A673 (cell line): ENCODE data around the gene LHX6. TPM values are rescaled to one million over a fixed set of nuclear protein-coding genes. Genes with fewer than 3 reads are reported as not detected.

ENCODE experiments used
- BruUV-seq: library from RNA; stranded (reverse); fragments of 400-500 nt; replicated peaks from 2 replicates; lab custom pipeline; 2021; lab: Mats Ljungman, UMichigan
- CTCF ChIA-PET: fragments of 300-600 bp; sonication (Branson Sonifier 250); formaldehyde crosslinking; loops from one replicate; lab custom pipeline; 2022; ENCODE audit warnings: antibody characterized with exemption; lab: Charles Lee
- POLR2A ChIA-PET: fragments of 300-600 bp; sonication (Branson Sonifier 250); formaldehyde crosslinking; loops from one replicate; lab custom pipeline; 2022; ENCODE audit warnings: antibody characterized with exemption; ENCODE audit not compliant: low non-redundant PET; lab: Charles Lee
- DNase-seq: peaks from one replicate; pipeline ENCODE4 v3.0.0-alpha.2; 2015; ENCODE audit warnings: low spot score
- H3K27ac ChIP-seq: fragments of 200-600 bp; sonication (generic); 2 replicates; pipeline ENCODE4 v1.5.1; 2016; ENCODE audit warnings: mixed run types, low read depth, mild to moderate bottlenecking, mixed read lengths, antibody characterized with exemption, low read length; ENCODE audit not compliant: poor library complexity, severe bottlenecking
- H3K27me3 ChIP-seq: fragments of 200-600 bp; sonication (generic); replicated peaks from 2 replicates; pipeline ENCODE4 v1.6.1; 2017; ENCODE audit warnings: mixed run types, low read depth, mild to moderate bottlenecking, mixed read lengths, antibody characterized with exemption, low read length; ENCODE audit not compliant: insufficient read depth, poor library complexity
- H3K36me3 ChIP-seq: fragments of 200-600 bp; sonication (generic); 2 replicates; pipeline ENCODE4 v1.6.1; 2016; ENCODE audit warnings: mixed run types, mild to moderate bottlenecking, mixed read lengths, antibody characterized with exemption, low read length; ENCODE audit not compliant: insufficient read depth, poor library complexity, severe bottlenecking
- H3K4me1 ChIP-seq: fragments of 200-600 bp; sonication (generic); 2 replicates; pipeline ENCODE4 v1.6.1; 2017; ENCODE audit warnings: mixed run types, mild to moderate bottlenecking, mixed read lengths, antibody characterized with exemption, low read length; ENCODE audit not compliant: insufficient read depth, poor library complexity, severe bottlenecking
- H3K4me3 ChIP-seq: fragments of 200-600 bp; sonication (generic); 2 replicates; pipeline ENCODE4 v1.5.1; 2016; ENCODE audit warnings: low read depth, mixed run types, mild to moderate bottlenecking, mixed read lengths, low read length; ENCODE audit not compliant: poor library complexity, severe bottlenecking
- H3K9me3 ChIP-seq: fragments of 200-600 bp; sonication (generic); 2 replicates; pipeline ENCODE4 v1.6.1; 2016; ENCODE audit warnings: mixed run types, low read depth, mild to moderate bottlenecking, mixed read lengths, antibody characterized with exemption, low read length; ENCODE audit not compliant: poor library complexity, severe bottlenecking
- EZH2 ChIP-seq: fragments of 200-600 bp; sonication (generic); IDR thresholded peaks from 2 replicates; pipeline ENCODE4 v1.6.1; 2017; ENCODE audit warnings: borderline replicate concordance, low read depth, mild to moderate bottlenecking, mixed read lengths, antibody characterized with exemption, low read length; ENCODE audit not compliant: poor library complexity, severe bottlenecking
- intact Hi-C: fragments of 100-400 bp; cut with micrococcal nuclease; formaldehyde crosslinking; loops from one replicate; pipeline ENCODE4 v1.10.0; 2022; ENCODE audit not compliant: unreplicated experiment
- total RNA-seq: library from RNA; stranded (reverse); gene quantifications from 2 replicates; pipeline ENCODE4 v1.2.3, GENCODE V29; 2021
- TF ChIP-seq, protein P1 (sequence below): fragments of 300-800, 200-600 bp; sonication (generic); conservative IDR thresholded peaks from 2 replicates; pipeline ENCODE4 v1.5.1; 2017; ENCODE audit warnings: low read depth, mild to moderate bottlenecking, antibody characterized with exemption, low read length, moderate library complexity, mixed read lengths

Gene LHX6
- total RNA-seq, 1 experiment from 2014 or later, result not detected

DNA sequence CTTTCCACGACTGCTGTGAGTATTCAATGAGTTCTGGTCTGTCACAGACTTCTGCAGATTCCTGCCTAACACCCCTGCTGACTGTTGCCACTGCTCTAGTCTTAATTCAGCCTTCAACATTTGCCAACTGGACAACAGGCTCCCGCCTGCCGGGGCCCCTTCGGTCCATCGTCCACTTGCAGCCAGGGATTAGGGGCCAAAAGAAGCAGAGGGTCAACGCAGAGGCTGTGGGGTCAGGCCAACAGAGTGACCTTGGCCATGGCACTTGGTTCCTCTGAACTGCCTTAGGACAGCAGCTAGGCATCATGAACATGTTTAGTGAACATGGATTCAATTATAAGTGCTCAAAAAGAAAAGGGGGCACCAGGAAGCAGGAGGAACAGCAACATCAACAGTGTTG is 40.4 kb downstream of the LHX6 start:
- DNase-seq, result no peak
- no peak overlapping the region for H3K27ac ChIP-seq
- H3K4me3 ChIP-seq, result no peak overlapping the region
- POLR2A ChIA-PET, result no interaction called here
- H3K36me3 ChIP-seq, result no peaks in the 10 kb centered on the region
- H3K27me3 ChIP-seq, result peaks cover 11% of the 10 kb centered on the region
- no peaks in the 10 kb centered on the region for H3K9me3 ChIP-seq
- CTCF ChIA-PET, result no interaction called here
- no peak for TF ChIP-seq EZH2
- H3K4me1 ChIP-seq, result no peaks in the 10 kb centered on the region
- intact Hi-C loops, result no loop called here
- no TSS peak for BruUV-seq

DNA sequence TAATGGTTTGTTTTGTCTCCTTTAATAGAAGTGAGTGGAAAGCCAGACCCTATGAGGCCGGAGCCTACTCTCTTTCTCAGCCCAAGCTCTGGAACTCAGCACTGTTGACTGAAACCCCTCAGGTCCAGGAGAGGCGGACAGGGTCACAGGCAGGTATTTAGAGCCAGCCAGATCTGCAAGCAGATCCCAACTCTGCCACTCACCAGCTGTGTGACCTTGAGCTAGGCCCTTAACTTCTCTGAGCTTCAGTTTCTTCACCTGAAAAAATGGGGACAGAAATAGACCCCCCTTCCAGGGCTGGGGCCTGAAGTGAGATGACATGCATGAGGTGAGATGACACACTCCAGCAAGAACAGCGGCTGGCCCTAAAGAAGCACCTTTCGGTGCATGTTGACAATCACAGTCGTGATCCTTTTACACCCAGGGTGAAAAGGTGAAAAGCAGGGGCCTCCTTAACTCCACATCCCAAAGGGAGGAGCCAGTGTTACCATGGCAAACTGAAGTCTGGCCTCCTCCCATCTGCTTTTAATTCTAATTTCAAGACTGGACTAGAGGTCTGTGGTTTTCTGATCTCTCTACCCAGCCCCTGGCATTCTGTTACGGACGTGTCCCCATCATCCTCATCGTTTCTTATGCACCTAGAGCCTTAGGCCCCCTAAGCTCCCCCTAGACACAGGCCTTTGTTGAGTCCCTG is 41.8 kb downstream of the LHX6 start:
- BruUV-seq, result no TSS peak
- peaks cover 18% of the 10 kb centered on the region for H3K27me3 ChIP-seq
- no peak overlapping the region for H3K27ac ChIP-seq
- H3K36me3 ChIP-seq, result no peaks in the 10 kb centered on the region
- intact Hi-C loops, result no loop called here
- no peak for TF ChIP-seq EZH2
- TF ChIP-seq, protein P1, sequence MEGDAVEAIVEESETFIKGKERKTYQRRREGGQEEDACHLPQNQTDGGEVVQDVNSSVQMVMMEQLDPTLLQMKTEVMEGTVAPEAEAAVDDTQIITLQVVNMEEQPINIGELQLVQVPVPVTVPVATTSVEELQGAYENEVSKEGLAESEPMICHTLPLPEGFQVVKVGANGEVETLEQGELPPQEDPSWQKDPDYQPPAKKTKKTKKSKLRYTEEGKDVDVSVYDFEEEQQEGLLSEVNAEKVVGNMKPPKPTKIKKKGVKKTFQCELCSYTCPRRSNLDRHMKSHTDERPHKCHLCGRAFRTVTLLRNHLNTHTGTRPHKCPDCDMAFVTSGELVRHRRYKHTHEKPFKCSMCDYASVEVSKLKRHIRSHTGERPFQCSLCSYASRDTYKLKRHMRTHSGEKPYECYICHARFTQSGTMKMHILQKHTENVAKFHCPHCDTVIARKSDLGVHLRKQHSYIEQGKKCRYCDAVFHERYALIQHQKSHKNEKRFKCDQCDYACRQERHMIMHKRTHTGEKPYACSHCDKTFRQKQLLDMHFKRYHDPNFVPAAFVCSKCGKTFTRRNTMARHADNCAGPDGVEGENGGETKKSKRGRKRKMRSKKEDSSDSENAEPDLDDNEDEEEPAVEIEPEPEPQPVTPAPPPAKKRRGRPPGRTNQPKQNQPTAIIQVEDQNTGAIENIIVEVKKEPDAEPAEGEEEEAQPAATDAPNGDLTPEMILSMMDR, result no peak
- no peaks in the 10 kb centered on the region for H3K9me3 ChIP-seq
- no peaks in the 10 kb centered on the region for H3K4me1 ChIP-seq
- POLR2A ChIA-PET, result interaction anchor here (0.6 kb wide), 1 partner anchor 140 kb away, joined by 3 read pairs; no protein-coding TSS in a partner anchor
- no peak for DNase-seq
- CTCF ChIA-PET, result no interaction called here
- H3K4me3 ChIP-seq, result no peak overlapping the region

DNA sequence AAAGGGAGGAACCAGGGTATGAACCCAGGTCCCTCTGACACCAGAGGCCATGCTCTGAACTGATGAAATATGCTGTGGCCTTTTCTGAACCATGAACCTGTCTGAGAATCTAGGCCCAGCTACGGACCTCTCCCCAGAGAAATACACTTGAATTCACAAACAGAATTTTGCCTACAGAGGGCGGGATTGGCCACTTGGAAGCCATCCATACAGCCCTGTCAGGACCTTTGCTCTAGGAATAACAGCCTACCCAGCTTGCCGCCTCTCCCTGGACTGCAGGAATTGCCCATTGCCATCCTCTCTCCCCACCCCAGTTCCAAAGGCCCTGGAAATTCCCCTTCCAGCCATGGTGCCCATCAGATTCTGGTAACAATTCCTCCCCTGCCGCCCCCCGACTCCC is 42.5 kb downstream of the LHX6 start:
- no peak overlapping the region for H3K27ac ChIP-seq
- no peak overlapping the region for H3K4me3 ChIP-seq
- H3K9me3 ChIP-seq, result no peaks in the 10 kb centered on the region
- ChIA-PET POLR2A (no interaction called here), CTCF (no interaction called here)
- BruUV-seq, result no TSS peak
- peaks cover 18% of the 10 kb centered on the region for H3K27me3 ChIP-seq
- H3K36me3 ChIP-seq, result no peaks in the 10 kb centered on the region
- TF ChIP-seq EZH2, result no peak
- TF ChIP-seq, protein P1, result no peak
- no peak for DNase-seq
- no peaks in the 10 kb centered on the region for H3K4me1 ChIP-seq
- intact Hi-C loops, result no loop called here

DNA sequence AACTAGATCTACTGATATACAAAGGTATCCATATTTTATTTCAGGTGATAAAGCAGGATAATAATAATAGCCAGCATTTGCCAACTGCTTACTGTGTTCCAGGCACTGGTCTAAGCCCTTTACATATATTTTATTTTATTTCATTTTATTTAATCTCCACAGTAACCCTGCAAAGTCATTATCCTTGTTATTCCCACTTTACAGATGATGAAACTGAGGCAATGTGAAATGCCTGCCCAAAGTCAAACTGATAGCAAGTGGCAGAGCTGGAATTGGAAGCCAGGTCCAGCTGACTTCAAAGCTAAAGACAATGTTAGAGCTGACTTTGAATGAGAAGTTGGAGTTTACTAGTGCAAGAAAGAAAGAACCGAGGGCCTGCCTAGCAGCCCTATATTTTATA is 44.2 kb downstream of the LHX6 start:
- no peak for TF ChIP-seq EZH2
- TF ChIP-seq, protein P1, result no peak
- no peak overlapping the region for H3K4me3 ChIP-seq
- no peak for DNase-seq
- no peaks in the 10 kb centered on the region for H3K4me1 ChIP-seq
- H3K27ac ChIP-seq, result no peak overlapping the region
- H3K9me3 ChIP-seq, result no peaks in the 10 kb centered on the region
- ChIA-PET POLR2A (no interaction called here), CTCF (no interaction called here)
- intact Hi-C loops, result no loop called here
- no peaks in the 10 kb centered on the region for H3K36me3 ChIP-seq
- no TSS peak for BruUV-seq
- peaks cover 18% of the 10 kb centered on the region for H3K27me3 ChIP-seq
